ENCODE measurements around the gene DOCK2.
A peak's percentile ranks its signal among the peaks of the same experiment; 100 is the strongest.
"Not testable (repeated sequence)": the region's sequence is repeated elsewhere in the genome, so short reads cannot be mapped to it uniquely, and the experiment has no call there.

DOCK2 gene

GRCh38 chr5:169788168-169788567 lies 151.1 kb downstream of the DOCK2 start:
- no peak for DNase-seq (ENCODE audit: low read depth, low spot score)

- no peak for DNase-seq (ENCODE audit: low read depth, low spot score)
These were observed 152.4 kb downstream of the DOCK2 start for GRCh38 chr5:169789417-169789940.

- DNase-seq (ENCODE audit: low read depth, low spot score), result no peak
These were observed 154.2 kb downstream of the DOCK2 start for GRCh38 chr5:169791251-169791650.

- DNase-seq (ENCODE audit: low read depth, low spot score), result no peak
These were observed 158.3 kb downstream of the DOCK2 start for GRCh38 chr5:169795338-169795737.

- no peak for DNase-seq (ENCODE audit: low read depth, low spot score)
These were observed 159.7 kb downstream of the DOCK2 start for GRCh38 chr5:169796731-169797130.

- no peak for DNase-seq (ENCODE audit: low read depth, low spot score)
These were observed 160.5 kb downstream of the DOCK2 start for GRCh38 chr5:169797577-169797976.

- DNase-seq (ENCODE audit: low read depth, low spot score), result no peak
These were observed 161.4 kb downstream of the DOCK2 start for GRCh38 chr5:169798438-169798837.

GRCh38 chr5:169798906-169799660 lies 162.0 kb downstream of the DOCK2 start:
- DNase-seq (ENCODE audit: low read depth, low spot score), result no peak

- DNase-seq (ENCODE audit: low read depth, low spot score), result no peak
These were observed 164.3 kb downstream of the DOCK2 start for GRCh38 chr5:169801324-169801777.

- DNase-seq (ENCODE audit: low read depth, low spot score), result no peak
These were observed 164.7 kb downstream of the DOCK2 start for GRCh38 chr5:169801781-169802180.

- no peak for DNase-seq (ENCODE audit: low read depth, low spot score)
These were observed 166.3 kb downstream of the DOCK2 start for GRCh38 chr5:169803077-169803981.

- DNase-seq (ENCODE audit: low read depth, low spot score), result no peak
These were observed 167.8 kb downstream of the DOCK2 start for GRCh38 chr5:169804861-169805260.

GRCh38 chr5:169805527-169805934 lies 168.5 kb downstream of the DOCK2 start:
- DNase-seq (ENCODE audit: low read depth, low spot score), result peak; percentile 21

GRCh38 chr5:169805937-169806700 lies 169.0 kb downstream of the DOCK2 start:
- no peak for DNase-seq (ENCODE audit: low read depth, low spot score)

- no peak for DNase-seq (ENCODE audit: low read depth, low spot score)
These were observed 171.1 kb downstream of the DOCK2 start for GRCh38 chr5:169808118-169808581.

GRCh38 chr5:169808880-169809279 lies 171.8 kb downstream of the DOCK2 start:
- not testable (repeated sequence) for DNase-seq (ENCODE audit: low read depth, low spot score)

GRCh38 chr5:169809281-169809680 lies 172.2 kb downstream of the DOCK2 start:
- DNase-seq (ENCODE audit: low read depth, low spot score), result no peak

GRCh38 chr5:169810524-169810923 lies 173.4 kb downstream of the DOCK2 start:
- DNase-seq (ENCODE audit: low read depth, low spot score), result no peak

GRCh38 chr5:169811023-169811422 lies 173.9 kb downstream of the DOCK2 start:
- no peak for DNase-seq (ENCODE audit: low read depth, low spot score)

GRCh38 chr5:169811680-169812079 lies 174.6 kb downstream of the DOCK2 start:
- no peak for DNase-seq (ENCODE audit: low read depth, low spot score)

GRCh38 chr5:169812786-169813185 lies 175.7 kb downstream of the DOCK2 start:
- no peak for DNase-seq (ENCODE audit: low read depth, low spot score)
